ENCODE measurements around the gene ADGRA3. TPM values are rescaled to one million over a fixed set of nuclear protein-coding genes. Genes with fewer than 3 reads are reported as not detected.
A peak's percentile ranks its signal among the peaks of the same experiment; 100 is the strongest.

Gene ADGRA3
- total RNA-seq, 2 donors from 2014 or later = 51.8 to 54.9 TPM

- Mint-ChIP-seq H3K9me3 (peaks cover 3% of the 10 kb centered on the region), H3K27me3 (ENCODE audit: insufficient read depth) (no peaks in the 10 kb centered on the region), H3K4me3 (no peak overlapping the region), H3K27ac (no peak overlapping the region), H3K36me3 (ENCODE audit: low read depth) (peaks cover 4% of the 10 kb centered on the region), H3K4me1 (no peaks in the 10 kb centered on the region)
- Histone ChIP-seq H3K36me3 (ENCODE audit: control insufficient read depth, insufficient read depth, low read length) (no peaks in the 10 kb centered on the region), H3K4me3 (ENCODE audit: low read length) (no peak overlapping the region), H3K27ac (ENCODE audit: low read depth, low read length) (peak overlapping the region; percentile 86), H3K27me3 (ENCODE audit: control insufficient read depth, insufficient read depth, low read length, poor library complexity, severe bottlenecking) (no peaks in the 10 kb centered on the region), H3K9ac (ENCODE audit: extremely low read depth, low read length, poor library complexity, severe bottlenecking) (no peak overlapping the region), H3K4me1 (ENCODE audit: control insufficient read depth, insufficient read depth, low read length) (no peaks in the 10 kb centered on the region), H3K9me3 (ENCODE audit: control insufficient read depth, low read length) (no peaks in the 10 kb centered on the region)
- WGBS, 2 experiments (ENCODE audit: insufficient coverage in 1 of 2, insufficient read length in 1 of 2) = 55 to 74% methylated on average over 3 of the region's 3 CpGs
- no peak for DNase-seq
- TF ChIP-seq CTCF (conservative IDR thresholded peaks at IDR 0.05) = no peak
Observed at GRCh38 chr4:22372986-22373385, 142.9 kb downstream of the ADGRA3 start.

DNA sequence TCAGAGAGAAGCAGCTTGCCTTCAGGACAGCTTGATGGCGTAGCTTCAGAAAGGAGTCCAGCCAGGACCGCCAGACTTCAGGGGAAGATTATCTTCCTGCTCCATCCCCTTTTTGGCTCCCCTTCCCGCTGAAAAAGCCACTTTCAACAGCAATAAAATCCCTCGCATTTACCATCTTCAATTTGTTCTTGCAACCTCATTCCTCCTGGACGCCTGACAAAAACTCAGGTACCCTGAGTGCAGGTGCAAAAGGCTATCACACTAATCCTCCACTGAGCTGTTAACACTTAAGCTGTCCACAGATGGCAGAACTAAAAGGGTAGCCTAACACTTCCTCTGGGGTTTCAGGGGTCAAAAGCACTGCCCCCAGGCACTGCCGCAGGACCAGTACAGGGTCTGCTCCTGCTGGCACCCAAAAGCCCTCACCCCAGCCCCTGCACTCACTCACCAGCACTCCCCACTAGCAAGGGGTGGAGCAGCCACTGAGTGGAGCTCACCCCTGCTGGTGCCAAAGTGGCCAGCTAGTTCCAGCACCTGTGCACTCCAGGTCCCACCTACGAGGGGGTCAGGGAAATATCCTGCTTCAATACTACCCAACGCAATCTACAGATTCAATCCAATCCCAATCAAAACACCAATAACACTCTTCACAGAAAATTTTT, 145.8 kb downstream of the ADGRA3 start:
- no peak for DNase-seq
- no peaks in the 10 kb centered on the region for H3K9me3 ChIP-seq (ENCODE audit: control insufficient read depth, low read length)
- no peaks in the 10 kb centered on the region for H3K4me1 ChIP-seq (ENCODE audit: control insufficient read depth, insufficient read depth, low read length)
- H3K27me3 ChIP-seq (ENCODE audit: control insufficient read depth, insufficient read depth, low read length, poor library complexity, severe bottlenecking) = no peaks in the 10 kb centered on the region
- no peaks in the 10 kb centered on the region for H3K4me1 Mint-ChIP-seq
- H3K4me3 Mint-ChIP-seq = no peak overlapping the region
- H3K36me3 ChIP-seq (ENCODE audit: control insufficient read depth, insufficient read depth, low read length) = no peaks in the 10 kb centered on the region
- no peak for TF ChIP-seq CTCF (conservative IDR thresholded peaks at IDR 0.05)
- H3K9ac ChIP-seq (ENCODE audit: extremely low read depth, low read length, poor library complexity, severe bottlenecking) = no peak overlapping the region
- no peaks in the 10 kb centered on the region for H3K27me3 Mint-ChIP-seq (ENCODE audit: insufficient read depth)
- H3K27ac ChIP-seq (ENCODE audit: low read depth, low read length) = no peak overlapping the region
- no peak overlapping the region for H3K4me3 ChIP-seq (ENCODE audit: low read length)
- no peak overlapping the region for H3K27ac Mint-ChIP-seq
- peaks cover 4% of the 10 kb centered on the region for H3K36me3 Mint-ChIP-seq (ENCODE audit: low read depth)
- peaks cover 3% of the 10 kb centered on the region for H3K9me3 Mint-ChIP-seq
- WGBS, 2 experiments (ENCODE audit: insufficient coverage in 1 of 2, insufficient read length in 1 of 2) = 84 to 87% methylated on average over 4 to 8 of the region's 8 CpGs

- Mint-ChIP-seq H3K4me3 (no peak overlapping the region), H3K9me3 (no peaks in the 10 kb centered on the region), H3K36me3 (ENCODE audit: low read depth) (no peaks in the 10 kb centered on the region), H3K4me1 (no peaks in the 10 kb centered on the region), H3K27ac (no peak overlapping the region), H3K27me3 (ENCODE audit: insufficient read depth) (no peaks in the 10 kb centered on the region)
- Histone ChIP-seq H3K4me1 (ENCODE audit: control insufficient read depth, insufficient read depth, low read length) (no peaks in the 10 kb centered on the region), H3K27me3 (ENCODE audit: control insufficient read depth, insufficient read depth, low read length, poor library complexity, severe bottlenecking) (no peaks in the 10 kb centered on the region), H3K36me3 (ENCODE audit: control insufficient read depth, insufficient read depth, low read length) (no peaks in the 10 kb centered on the region), H3K9me3 (ENCODE audit: control insufficient read depth, low read length) (no peaks in the 10 kb centered on the region), H3K27ac (ENCODE audit: low read depth, low read length) (no peak overlapping the region), H3K9ac (ENCODE audit: extremely low read depth, low read length, poor library complexity, severe bottlenecking) (no peak overlapping the region), H3K4me3 (ENCODE audit: low read length) (no peak overlapping the region)
- 93 to 100% methylated on average over 1 to 2 of the region's 2 CpGs for WGBS, 2 experiments (ENCODE audit: insufficient coverage in 1 of 2, insufficient read length in 1 of 2)
- TF ChIP-seq CTCF (conservative IDR thresholded peaks at IDR 0.05) = no peak
- DNase-seq = no peak
Observed at GRCh38 chr4:22363787-22364186, 152.1 kb downstream of the ADGRA3 start.
